GM21737 (cell line): ENCODE data around the gene ATP5MC2.
"Not testable (repeated sequence)": the region's sequence is repeated elsewhere in the genome, so short reads cannot be mapped to it uniquely, and the experiment has no call there.

ENCODE experiments used
- ATAC-seq: cut with Tn5 transposase; IDR thresholded peaks from one replicate; pipeline ENCODE4 v1.9.1; 2021; ENCODE audit warnings: mild to moderate bottlenecking, moderate library complexity; ENCODE audit not compliant: unreplicated experiment

Gene ATP5MC2

DNA sequence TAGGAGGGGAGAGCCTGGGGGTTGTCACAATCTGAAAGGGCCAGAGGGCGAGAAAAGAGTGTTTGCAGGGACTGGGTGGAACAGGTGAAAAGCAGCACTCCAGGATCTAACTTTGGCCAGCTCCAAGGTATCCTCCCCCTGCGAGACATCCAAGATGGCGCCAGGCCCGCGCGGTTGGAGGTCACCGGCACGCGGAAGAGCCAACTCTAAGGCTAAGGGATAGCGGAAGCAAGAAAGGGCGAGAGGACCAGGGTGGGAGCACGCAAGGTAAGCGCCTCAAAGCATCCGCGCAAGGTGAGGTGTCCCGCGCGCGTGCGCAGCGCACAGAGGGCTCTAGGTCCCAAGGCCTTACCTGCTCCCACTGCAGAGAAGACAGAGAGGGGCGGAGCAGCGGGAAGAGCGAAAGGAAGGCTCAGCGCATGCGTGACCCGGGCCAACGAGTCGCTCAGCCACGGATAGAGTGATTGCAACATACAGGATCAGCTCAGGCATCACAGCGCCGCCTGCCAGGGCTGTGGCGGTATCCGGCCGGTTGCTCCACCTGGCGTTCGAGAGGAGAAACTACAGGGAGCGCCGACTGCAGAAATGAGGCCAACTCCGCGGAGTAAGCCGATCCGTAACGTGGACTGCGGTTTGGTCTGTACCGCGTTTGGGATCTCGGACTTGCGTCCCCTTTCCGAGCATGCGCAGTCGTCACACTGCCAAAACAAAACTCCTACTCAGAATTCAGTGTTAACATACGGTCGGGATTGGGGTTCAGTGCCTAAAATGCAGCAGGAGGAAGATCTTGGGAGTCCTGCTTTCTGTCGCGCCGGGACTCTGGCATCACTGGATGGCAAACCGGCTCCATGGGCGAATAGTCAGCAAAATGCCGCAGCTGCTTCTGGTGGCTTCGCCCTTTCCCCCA is at the start of gene ATP5MC2:
Gene ATP5MC2, minus strand, starts transcription at position 383 of the 907 bp plus-strand sequence. CDS start 3,469 bp downstream, outside the sequence.
- peak; percentile 94 for ATAC-seq

DNA sequence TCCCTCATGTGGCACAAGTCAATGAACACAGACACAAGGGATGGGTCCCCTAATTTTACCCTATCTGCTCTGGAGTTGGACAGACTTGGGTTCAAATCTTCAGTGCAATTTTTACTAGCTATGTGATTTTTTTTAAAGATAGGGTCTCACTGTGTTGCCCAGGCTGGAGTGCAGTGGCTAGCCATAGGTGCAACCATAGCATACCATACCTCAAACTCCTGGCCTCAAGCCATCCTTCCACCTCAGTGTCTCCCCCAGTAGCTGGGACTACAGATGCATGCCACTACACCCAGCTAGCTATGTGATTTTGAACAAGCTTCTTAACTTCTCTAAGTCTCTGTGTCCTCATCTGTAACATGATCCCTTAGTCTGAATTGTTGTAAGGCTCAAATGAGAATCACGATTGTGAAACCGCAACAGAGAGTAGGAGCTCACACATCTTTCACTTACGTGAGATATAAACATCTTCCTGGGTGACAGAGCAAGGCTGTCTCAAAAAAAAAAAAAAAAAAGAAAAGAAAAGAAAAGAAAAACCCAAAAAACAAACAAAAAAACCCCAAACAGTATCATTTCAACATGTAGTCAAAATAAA is 46.7 kb upstream of the ATP5MC2 start:
- ATAC-seq, result no peak

DNA sequence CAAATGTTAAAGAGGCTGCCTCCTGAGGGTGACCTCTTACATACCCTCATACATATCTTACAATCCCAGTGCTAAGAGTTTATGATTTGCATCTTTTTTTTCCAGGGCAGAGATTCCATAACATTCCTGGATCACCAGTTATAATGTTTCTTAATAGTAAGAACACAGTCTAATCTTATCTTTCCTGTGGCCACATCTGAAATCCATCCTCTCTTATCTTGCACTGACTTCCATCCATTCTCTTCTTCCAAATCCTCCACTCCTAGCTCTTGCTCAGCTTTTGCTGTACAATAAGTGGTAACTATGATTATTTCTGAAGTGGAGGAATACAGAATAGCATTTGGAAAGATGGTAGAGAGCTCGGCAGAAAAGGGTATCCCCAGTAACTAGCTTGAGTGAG is 45.1 kb upstream of the ATP5MC2 start:
- ATAC-seq, result no peak

DNA sequence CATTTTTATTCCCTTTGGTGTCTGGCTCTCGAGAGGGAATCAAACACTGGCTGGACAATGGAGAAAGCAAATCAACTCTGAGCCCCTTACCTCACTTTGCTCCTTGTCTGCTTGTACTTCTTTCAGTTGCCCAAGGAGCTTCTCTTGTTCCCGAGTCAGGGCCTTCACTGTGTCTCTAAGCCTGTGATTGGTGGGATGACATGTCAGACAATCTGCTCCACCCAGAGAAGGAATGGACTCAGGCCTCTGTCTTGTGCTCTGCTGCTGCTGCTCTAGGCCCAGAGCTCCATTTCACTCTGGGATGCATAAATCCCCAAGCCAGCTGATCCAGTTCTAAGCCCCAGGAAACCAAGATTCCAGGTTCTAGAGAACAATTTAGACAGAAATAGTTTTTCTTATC is 43.8 kb upstream of the ATP5MC2 start:
- no peak for ATAC-seq

DNA sequence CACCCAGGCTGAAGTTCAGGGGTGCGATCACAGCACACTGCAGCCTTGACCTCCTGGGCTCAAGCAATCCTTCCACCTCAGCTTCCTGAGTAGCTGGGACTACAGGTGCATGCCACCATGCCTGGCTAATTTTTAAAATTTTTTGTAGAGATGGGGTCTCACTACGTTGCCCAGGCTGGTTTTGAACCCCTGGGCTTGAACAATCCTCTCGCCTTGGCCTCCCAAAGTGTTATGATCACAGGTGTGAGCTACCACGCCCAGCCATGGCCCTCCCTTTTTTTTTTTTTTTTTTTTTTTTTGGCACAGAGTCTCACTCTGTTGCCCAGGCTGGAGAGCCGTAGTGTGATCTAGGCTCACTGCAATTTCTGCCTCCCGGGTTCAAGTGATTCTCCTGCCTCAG is 42.7 kb upstream of the ATP5MC2 start:
- ATAC-seq, result not testable (repeated sequence)

DNA sequence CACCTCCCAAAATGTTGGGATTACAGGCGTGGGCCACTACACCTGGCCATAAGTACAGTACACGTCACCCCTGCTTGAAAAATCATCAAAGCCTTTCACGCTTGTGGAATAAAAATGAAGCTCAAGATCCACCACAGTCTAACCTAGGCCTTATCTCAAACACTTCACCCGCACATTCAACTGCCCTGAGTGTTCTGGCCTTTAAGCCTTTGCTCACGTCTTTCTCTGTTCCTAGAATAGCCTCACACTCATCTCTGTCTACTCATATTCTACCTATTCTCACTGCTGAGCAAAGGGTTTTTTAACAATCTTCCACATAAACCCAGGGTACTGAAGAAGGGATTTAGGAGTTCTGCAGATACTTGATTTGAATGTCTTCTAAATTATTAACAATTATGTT is 41.4 kb upstream of the ATP5MC2 start:
- ATAC-seq, result no peak

DNA sequence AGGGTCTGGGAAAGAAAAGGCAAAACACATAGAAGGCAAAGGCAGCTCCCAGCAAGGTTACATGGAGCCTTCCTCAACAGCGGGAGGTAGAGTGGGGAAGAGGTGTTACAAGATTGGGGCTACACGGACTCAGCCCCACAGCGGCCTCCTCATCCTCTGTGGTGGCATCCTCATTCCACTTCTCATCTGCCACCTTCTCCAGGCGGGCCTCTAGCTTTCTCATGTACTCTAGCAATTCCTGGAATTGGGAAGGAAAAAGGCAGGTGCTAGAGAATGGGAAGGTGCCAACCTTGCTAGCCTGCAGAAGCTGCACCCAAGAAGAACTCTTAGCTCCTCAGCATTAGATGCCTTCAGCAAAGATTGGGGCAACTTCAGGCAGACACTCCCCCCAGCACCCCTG is 38.1 kb upstream of the ATP5MC2 start:
- ATAC-seq, result no peak

DNA sequence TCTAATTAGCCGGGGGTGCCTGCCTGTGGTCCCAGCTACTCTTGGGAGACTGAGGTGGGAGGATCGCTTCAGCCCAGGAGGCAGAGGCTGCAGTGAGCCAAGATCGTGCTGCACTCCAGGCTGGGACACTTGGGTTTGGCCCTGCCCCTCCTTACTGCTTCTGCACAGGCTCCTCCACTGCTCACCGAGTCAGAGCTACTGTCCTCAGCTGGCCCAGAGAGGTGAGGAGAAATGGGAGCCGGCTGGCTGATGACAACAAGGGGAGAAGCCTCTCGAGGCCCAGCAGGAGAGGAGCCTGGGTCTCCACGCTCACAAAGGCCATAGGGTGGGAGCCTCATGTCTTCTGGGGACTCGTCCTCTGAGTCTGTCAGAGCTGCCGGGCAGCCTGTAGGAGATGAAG is 37.6 kb upstream of the ATP5MC2 start:
- ATAC-seq, result no peak

DNA sequence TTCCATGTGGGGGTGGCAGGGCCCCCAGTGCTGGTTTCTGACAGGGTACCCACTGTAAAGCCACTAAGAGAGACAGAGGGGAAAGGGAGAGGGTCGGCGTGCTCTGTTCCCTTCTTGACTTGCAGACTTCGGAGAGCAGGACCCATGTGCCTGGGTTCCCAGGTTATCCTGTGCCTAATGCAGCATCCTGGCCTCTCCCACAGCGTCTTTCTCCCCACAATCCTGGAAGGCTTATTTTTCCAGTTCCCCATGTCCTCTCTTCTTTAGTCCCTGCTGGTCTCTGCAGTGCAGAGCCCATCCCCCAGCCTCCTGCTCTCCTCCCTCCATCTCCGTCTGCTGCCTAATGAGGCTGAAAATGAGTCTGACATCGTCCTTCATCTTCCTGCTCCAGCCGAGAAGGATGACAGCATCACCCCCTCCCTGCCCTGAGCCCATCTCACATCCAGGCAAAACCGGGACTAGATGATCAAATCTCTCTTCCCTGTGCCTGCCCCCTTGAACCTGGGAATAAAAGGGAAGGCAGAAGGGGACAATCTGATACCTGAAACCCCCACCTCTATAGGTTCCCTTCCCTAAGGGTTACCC is 36.3 kb upstream of the ATP5MC2 start:
- ATAC-seq, result no peak

DNA sequence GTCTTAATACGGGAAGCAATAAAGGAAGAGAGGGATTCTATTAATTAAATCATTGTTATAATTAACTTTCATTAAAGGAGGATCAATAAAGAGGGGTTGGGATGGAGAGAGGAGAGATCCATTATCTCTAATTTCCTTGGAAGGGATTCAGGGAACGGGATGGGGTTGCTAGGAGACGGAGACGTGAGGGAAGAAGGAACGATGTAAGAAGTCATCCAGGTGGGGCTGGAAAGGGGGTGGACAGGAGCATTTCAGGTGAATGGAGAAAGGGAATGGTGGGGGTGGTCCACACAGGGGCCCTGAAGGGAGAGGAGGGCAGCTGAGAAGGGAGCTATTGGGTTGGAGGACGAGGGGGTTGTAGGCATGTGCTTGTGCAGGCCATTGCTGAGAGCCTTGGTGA is 34.2 kb upstream of the ATP5MC2 start:
- ATAC-seq, result no peak

DNA sequence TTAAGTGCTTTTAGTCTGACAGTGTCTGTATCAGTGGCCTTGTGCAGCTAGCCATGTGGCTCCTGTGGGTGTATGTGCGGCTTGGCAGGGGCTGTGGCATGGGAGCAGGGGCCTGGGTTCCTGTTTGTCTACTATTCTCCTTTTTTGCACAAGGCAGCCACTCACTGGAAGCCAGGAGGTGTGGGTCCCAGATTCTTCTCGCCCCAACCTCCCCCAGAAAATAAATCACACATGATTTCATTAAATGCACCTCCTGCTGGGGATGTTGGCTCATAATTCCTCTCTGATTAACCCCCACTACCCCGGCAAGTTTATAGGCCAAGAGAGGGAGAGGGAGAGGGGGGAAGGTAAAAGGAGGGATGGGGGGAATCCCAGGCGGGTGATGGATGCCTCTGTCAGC is 33.8 kb upstream of the ATP5MC2 start:
- ATAC-seq, result no peak

DNA sequence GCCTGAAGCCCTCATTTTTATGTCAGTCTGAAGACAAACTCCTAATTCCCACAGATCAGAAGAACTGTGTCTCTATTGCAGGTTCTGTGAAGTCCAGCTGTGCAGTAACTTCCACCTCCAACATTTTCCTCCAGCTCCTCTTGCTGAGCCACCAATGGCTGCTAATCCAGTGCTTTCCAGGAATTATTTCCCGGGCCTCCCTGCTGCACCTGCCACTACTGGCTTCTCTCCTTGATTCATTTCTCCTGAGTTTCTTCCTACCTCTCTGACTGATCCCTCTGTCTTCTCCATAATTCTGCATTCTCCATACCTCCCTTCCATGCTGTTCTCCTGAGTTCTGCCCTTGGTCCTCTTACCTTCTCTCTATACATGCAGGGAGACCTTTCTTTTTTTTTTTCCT is 30.2 kb upstream of the ATP5MC2 start:
- no peak for ATAC-seq

DNA sequence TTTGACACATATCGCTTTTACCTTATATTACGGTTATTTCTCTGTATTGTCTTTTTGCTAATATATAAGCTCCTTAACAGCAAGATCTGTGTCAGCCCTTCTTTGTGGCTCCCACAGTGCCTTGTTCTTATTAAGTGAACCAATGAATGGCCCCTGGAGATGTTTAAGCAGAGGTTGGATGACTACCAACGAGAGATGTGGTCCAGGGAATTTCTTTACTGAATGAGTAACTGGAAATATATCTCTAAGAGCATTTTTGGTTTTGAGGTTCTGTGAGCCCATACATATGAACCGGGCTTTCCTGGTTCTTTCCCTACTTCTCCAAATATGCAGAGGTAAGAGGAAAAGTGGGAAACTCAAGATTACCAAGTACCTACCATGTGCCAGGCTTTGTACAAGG is 27.9 kb upstream of the ATP5MC2 start:
- no peak for ATAC-seq

DNA sequence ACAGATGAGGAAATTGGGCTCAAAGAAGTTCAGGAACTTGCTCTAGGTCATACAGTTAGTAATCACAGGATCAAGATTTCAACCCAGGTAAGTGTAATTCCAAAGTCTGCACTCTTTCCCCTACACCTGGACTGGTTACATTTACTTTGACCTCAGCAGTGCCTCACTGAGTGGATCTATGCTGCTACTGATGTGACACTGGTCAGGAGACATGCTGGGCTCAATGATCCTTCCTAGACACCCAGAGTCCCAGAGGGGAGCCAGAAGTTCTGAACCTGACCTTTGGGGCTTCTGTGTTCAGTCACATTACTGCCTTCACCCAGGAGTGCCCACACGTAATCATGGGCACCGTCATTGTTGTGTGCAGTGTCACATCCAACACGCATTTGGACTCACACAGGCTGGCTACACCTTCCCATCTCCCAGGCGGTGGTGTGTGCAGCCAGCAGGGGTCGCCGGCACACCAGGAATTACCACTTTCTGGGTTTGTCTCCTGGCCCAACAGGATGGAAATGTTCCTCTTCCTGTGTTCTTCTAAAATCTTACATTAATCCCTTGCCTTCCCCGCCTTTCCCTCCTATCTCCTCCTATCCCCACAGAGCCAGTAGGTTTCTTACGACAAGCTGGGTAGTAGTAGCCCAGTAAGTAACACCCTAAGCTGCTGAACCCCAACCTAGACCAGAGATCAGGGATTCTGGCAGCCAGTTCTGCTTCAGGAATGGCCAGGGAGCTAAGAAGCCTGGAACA is 25.8 kb upstream of the ATP5MC2 start:
- no peak for ATAC-seq

DNA sequence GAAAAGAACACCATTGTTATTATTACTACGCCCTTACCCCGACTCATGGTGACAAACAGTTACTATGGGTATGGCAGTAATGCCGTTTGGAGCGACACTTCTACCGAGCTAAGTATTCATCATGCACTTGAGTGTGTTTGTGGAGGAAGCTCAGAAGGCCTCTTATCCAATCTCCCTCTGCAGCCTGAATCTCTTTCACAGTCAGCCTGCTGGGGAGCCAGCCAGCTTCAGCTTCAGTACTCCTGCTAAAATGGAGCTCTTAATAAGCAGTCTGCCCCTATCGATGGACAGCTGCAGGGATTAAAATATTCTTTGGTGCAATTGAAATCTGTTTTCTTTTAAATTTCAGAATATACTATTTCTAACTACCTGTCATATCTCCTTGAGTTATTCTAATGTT is 24.7 kb upstream of the ATP5MC2 start:
- ATAC-seq, result no peak

DNA sequence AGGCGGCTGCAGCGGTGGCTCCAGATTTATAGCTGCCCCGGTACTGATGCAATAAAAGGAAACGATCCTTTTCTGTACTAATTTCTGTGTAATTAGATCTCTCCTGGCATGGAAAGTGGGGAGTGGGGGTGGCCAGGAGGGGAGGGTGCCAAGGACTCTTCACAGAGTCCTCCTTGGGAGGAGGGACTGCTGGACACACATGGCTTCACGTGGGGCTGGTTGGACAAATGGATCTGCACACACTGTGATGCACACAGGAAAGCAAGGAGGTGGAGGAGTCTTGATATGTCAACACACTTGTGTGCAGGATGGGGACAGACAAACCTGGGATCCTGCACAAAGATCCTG is 23.8 kb upstream of the ATP5MC2 start:
- no peak for ATAC-seq

DNA sequence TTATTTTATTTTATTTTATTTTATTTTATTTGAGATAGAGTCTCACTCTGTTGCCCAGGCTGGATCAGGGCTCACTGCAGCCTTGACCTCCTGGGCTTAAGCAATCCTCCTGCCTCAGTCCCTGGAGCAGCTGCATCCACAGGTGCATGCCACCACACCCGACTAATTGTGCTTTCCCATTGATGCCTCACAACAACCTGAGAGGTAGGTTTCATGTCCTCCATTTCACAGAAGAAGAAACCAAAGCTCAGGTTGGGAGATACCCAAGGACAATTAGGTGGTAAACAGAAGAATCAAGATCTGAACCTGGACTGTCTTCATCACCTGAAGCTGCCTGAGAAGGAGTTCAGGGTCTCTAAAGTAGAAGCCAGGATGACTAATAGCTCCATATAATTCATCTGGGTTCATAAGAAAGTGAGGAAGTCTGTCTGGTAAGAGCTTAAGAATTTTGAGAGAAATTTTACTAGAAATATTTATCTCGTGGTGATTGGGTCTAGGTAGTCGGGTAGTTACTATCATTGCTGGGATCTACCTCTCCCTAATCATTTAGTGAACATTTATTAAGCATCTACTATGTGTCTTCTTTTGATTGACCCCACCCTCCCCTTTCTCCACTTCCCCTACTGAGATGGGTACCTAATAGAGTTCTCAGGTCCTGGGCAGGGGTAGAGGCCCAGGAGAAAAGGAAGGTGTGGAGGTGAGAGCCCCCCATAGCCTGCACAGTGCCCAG is 23.2 kb upstream of the ATP5MC2 start:
- no peak for ATAC-seq

DNA sequence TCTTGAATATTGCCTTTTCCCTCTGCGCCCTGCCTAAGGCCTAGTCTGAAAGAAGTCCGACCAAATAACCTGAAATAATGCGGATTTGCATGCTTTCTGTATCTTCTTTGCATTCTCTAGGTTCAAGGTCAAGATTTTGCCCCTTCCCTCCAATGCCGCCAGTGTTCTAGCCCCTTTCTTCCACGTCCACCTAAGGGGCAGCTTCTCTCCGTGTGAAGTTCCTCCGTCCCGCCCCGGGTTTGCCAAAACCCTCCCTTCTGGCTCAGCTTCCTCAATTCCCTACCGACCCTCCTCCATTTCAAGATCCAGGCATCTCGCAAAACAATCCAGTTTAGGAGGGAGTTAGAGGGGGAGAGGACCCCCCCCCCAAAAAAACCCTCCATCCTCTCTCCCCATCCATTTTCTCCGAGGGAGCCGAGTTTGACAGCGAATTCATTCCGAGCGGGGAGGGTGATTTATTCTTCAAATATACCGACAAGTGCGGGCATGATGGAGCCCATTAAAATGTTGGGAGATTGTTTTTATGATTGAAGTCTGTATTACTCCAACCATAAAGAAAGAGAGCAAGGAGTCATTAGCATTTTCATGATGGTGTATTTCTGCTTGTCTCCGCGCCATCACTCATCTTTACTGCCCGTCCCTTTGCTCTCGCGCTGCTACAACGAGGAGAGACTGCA is 20.9 kb upstream of the ATP5MC2 start:
- ATAC-seq, result no peak

DNA sequence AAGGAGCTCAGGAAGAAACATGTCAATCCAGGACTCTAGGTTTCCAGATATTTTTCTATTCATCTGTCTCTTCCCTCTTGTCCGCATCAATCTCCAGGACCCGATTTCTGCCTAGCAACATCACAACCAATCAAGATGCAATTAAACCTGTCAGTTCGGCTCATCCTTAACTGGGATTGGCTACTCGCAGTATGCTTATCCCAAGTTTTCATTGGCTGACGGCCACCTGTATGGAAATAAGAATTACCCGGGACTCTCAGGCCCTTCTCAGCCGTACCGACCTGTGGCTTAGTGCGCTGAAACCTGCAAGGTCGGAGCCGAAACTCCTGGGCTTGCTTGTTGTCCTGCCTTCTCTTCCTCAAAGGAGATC is 20.4 kb upstream of the ATP5MC2 start:
- no peak for ATAC-seq
